Measurements from ENCODE around the gene AREG.
"Not testable (repeated sequence)": the region's sequence is repeated elsewhere in the genome, so short reads cannot be mapped to it uniquely, and the experiment has no call there.

AREG gene

GRCh38 chr4:74444891-74445642 lies at the start of gene AREG:
AREG (plus strand) TSS chr4:74445136; CDS start chr4:74445346, 210 bp downstream.
- peak; percentile 92 for ATAC-seq
- Mint-ChIP-seq H3K27me3 (no peaks in the 10 kb centered on the region), H3K27ac (peak within 1 kb of the TSS; percentile 42 to 87), H3K4me1 (no peaks in the 10 kb centered on the region), H3K4me3 (peak within 1 kb of the TSS; percentile 80 to 91), H3K9me3 (no peaks in the 10 kb centered on the region)
- DNase-seq: peak; percentile 82 to 84

DNA sequence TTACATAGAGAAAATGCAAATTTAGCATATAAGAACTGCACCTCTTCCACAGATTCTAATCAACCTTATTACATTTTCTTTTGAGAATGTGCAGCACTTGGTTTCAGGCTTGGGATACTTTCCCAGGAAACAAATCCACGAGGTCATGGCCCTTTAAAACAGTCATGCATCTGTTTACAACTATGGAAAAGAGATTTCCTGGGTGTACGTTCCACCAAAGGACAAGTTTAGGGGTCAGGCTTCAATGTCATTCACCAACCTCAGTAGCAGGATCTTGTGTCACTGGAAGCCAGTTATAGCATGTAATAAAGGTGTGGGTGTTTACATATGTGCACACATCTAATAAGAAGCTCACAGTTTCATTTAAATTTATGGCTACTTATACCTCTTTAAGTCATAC lies 49.3 kb upstream of the AREG start:
- peaks cover 6% of the 10 kb centered on the region for H3K4me1 Mint-ChIP-seq
- ATAC-seq: no peak
- H3K27me3 Mint-ChIP-seq: no peaks in the 10 kb centered on the region
- no peak overlapping the region for H3K4me3 Mint-ChIP-seq
- DNase-seq: no peak
- H3K27ac Mint-ChIP-seq: no peak overlapping the region
- no peaks in the 10 kb centered on the region for H3K9me3 Mint-ChIP-seq

DNA sequence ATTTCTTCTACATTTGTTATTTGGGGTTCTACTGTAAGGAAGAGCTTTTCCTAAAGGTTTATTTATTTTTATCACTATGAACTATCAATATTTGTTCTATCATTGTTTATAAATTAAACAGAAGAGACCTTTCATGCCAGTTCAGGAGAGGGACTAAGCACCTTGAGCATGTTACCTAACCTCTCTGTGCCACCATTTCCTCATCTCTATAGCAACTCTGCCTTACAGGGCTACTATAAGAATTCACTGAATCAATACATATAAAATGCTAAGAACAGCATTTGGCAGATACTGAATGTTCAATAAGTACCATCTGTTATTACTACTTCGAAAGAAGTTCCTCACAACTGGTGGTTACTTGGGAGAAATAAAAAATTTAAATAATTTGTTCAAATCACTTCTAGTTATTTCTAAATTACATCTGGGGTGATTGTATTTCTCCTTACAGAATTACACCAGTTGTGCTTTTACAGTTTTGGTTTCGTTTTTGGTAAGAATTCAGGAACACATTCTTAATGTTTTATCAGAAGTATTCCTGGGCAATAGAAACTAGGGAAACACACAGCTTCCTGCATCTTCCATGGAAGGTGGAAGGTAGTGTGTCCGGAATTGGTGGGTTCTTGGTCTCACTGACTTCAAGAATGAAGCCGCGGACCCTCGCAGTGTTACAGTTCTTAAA lies 47.0 kb upstream of the AREG start:
- H3K27me3 Mint-ChIP-seq: no peaks in the 10 kb centered on the region
- peak overlapping the region; percentile 96 to 98 for H3K27ac Mint-ChIP-seq
- DNase-seq (no peak), ATAC-seq (peak; percentile 70)
- no peaks in the 10 kb centered on the region for H3K9me3 Mint-ChIP-seq
- peaks cover 6% of the 10 kb centered on the region for H3K4me1 Mint-ChIP-seq
- peak overlapping the region; percentile 94 to 96 for H3K4me3 Mint-ChIP-seq

DNA sequence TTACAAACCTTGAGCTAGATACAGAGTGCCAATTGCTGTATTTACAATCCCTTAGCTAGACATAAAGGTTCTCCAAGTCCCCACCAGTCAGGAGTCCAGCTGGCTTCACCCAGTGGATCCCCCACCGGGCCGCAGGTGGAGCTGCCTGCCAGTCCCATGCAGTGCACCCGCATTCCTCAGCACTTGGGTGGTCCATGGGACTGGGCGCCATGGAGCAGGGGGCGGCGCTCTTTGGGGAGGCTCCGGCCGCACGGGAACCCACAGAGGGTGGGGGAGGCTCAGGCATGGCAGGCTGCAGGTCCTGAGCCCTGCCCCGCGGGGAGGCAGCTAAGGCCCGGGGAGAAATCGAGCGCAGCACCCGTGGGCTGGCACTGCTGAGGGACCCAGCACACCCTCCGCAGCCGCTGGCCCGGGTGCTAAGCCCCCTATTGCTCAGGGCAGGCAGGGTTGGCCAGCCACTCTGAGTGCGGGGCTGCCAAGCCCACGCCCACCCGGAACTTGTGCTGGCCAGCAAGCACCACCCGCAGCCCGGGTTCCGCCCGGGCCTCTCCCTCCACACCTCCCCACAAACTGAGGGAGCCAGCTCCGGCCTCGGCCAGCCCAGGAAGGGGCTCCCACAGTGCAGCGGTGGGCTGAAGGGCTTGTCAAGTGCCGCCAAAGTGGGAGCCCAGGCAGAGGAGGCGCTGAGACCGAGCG lies 45.9 kb upstream of the AREG start:
- H3K4me1 Mint-ChIP-seq: not testable (repeated sequence)

DNA sequence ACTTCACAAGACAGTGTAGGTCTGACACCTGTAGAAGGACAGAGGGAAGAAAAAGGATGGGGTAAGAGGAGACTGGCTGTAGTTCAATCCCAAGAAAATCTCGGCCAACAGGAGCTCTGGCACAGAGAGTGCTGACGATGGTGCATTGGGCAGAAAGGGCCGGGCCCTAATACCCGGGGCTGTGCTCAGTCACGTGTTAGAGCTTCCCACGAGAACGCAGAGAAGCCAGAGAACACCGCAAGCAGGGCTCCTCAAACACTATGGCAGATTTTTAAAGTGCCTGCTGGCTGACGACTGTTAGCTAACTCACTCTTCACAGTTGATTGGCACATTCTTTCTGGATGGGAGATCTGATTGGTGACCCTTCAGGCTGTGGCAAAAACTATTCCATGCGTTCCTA lies 44.5 kb upstream of the AREG start:
- Mint-ChIP-seq H3K27ac (no peak overlapping the region), H3K4me3 (no peak overlapping the region), H3K4me1 (peaks cover 6% of the 10 kb centered on the region), H3K9me3 (no peaks in the 10 kb centered on the region), H3K27me3 (no peaks in the 10 kb centered on the region)
- ATAC-seq: no peak
- DNase-seq: no peak

More for the DNA sequence above, 45.9 kb upstream of the AREG start:
- DNase-seq, H3K9me3 Mint-ChIP-seq, H3K27me3 Mint-ChIP-seq: not testable (repeated sequence)
- Mint-ChIP-seq H3K27ac (peak overlapping the region in 1 of 2 donors; percentile 98), H3K4me3 (peak overlapping the region; percentile 94 to 96)
- ATAC-seq: peak; percentile 60

- Mint-ChIP-seq H3K4me1 (peaks cover 6% of the 10 kb centered on the region), H3K4me3 (no peak overlapping the region), H3K9me3 (no peaks in the 10 kb centered on the region), H3K27me3 (no peaks in the 10 kb centered on the region), H3K27ac (no peak overlapping the region)
- DNase-seq (no peak), ATAC-seq (no peak)
Measured at GRCh38 chr4:74402692-74403456, 42.1 kb upstream of the AREG start.

- H3K27ac Mint-ChIP-seq: no peak overlapping the region
- no peak overlapping the region for H3K4me3 Mint-ChIP-seq
- no peaks in the 10 kb centered on the region for H3K27me3 Mint-ChIP-seq
- no peak for ATAC-seq
- DNase-seq: no peak
- H3K4me1 Mint-ChIP-seq: no peaks in the 10 kb centered on the region
- peaks cover 0 to under 1% of the 10 kb centered on the region in 2 donors for H3K9me3 Mint-ChIP-seq
Measured at GRCh38 chr4:74407891-74408290, 37.0 kb upstream of the AREG start.

DNA sequence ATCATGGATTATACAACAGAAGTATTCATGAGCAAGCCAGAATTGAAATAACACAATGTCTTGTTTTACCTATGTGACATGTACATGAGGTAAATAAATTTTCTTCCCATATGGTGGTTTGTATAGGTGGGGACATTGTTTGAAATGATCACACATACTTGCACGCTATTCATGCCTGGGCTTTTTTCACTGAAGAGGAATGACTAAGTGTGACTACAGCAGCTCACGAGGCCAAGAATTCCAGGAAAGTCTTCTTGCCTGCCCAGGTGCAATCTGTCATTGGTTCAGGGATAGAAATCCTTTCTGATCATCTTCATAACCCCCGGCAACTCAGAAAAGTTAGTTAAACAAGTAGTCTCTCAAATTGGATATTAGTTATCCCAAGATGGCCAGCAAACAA lies 36.3 kb upstream of the AREG start:
- Mint-ChIP-seq H3K27ac (no peak overlapping the region), H3K27me3 (no peaks in the 10 kb centered on the region), H3K4me3 (no peak overlapping the region), H3K9me3 (peaks cover 0 to 8% of the 10 kb centered on the region in 2 donors), H3K4me1 (no peaks in the 10 kb centered on the region)
- ATAC-seq (no peak), DNase-seq (no peak)

- Mint-ChIP-seq H3K9me3 (peaks cover 0 to 8% of the 10 kb centered on the region in 2 donors), H3K27ac (no peak overlapping the region), H3K27me3 (no peaks in the 10 kb centered on the region), H3K4me3 (no peak overlapping the region), H3K4me1 (no peaks in the 10 kb centered on the region)
- DNase-seq (no peak), ATAC-seq (no peak)
Measured at GRCh38 chr4:74410272-74410671, 34.7 kb upstream of the AREG start.

DNA sequence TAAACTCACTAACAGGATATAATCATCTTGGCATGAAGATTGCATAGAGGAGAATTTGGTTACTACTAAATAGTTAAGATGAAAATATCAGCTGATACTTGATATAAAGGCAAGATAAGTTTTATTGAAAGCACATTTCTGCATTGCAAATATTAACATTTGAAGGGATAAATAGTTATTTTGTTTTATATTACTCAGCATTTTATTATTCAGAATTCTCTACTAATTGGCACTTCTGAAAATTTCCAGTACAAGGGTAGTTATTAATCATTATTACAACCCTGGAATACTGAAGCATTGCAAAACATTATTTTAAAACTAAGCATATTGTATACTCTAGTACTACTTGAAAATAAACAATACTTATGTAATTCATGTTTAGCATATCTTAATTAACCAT lies 32.7 kb upstream of the AREG start:
- Mint-ChIP-seq H3K4me3 (no peak overlapping the region), H3K4me1 (no peaks in the 10 kb centered on the region), H3K27ac (no peak overlapping the region), H3K27me3 (no peaks in the 10 kb centered on the region), H3K9me3 (peaks cover 0 to 8% of the 10 kb centered on the region in 2 donors)
- ATAC-seq (no peak), DNase-seq (no peak)

- H3K9me3 Mint-ChIP-seq: peaks cover 0 to 8% of the 10 kb centered on the region in 2 donors
- DNase-seq (no peak), ATAC-seq (no peak)
- no peaks in the 10 kb centered on the region for H3K4me1 Mint-ChIP-seq
- no peak overlapping the region for H3K27ac Mint-ChIP-seq
- H3K27me3 Mint-ChIP-seq: no peaks in the 10 kb centered on the region
- no peak overlapping the region for H3K4me3 Mint-ChIP-seq
Measured at GRCh38 chr4:74413265-74413664, 31.7 kb upstream of the AREG start.

GRCh38 chr4:74414149-74414809 lies 30.7 kb upstream of the AREG start:
- DNase-seq (no peak), ATAC-seq (no peak)
- H3K27ac Mint-ChIP-seq: no peak overlapping the region
- H3K27me3 Mint-ChIP-seq: no peaks in the 10 kb centered on the region
- no peaks in the 10 kb centered on the region for H3K4me1 Mint-ChIP-seq
- peaks cover 0 to 8% of the 10 kb centered on the region in 2 donors for H3K9me3 Mint-ChIP-seq
- H3K4me3 Mint-ChIP-seq: no peak overlapping the region

- Mint-ChIP-seq H3K9me3 (peaks cover 0 to 8% of the 10 kb centered on the region in 2 donors), H3K27ac (no peak overlapping the region)
- no peak for ATAC-seq
Measured at GRCh38 chr4:74415602-74416300, 29.2 kb upstream of the AREG start.

DNA sequence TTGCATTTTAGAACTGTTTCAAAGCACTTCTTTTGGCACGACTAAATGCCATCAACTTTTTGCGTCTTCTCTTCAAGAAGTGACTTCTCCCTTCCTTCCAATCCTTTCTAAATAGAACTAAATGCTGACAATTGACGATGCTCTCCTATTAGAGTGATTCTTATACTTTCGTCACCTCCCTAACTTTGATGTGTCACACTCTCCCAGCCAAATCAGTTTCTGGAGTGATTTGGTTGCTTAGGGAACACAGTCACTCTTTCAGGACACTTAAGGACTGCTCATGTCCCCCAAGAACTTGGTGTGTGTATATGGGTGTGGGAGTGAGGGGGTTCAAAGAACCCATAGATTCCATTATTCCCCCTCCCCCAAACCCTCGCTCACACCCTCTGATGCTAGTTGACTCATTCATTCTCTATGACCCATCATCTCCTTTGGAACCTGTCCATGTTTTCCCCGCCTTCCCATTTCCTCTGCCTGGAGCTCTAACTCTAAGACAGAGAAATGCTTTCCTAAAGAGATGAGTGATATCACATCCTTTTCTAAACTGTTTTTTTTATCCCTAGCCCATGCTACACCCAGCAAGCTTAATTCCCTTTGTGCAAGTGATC lies 26.8 kb upstream of the AREG start:
- H3K27ac Mint-ChIP-seq: peak overlapping the region in 1 of 2 donors; percentile 3
- H3K27me3 Mint-ChIP-seq: no peaks in the 10 kb centered on the region
- no peak for DNase-seq
- peaks cover 0 to 5% of the 10 kb centered on the region in 2 donors for H3K9me3 Mint-ChIP-seq
- ATAC-seq: no peak
- no peaks in the 10 kb centered on the region for H3K4me1 Mint-ChIP-seq
- H3K4me3 Mint-ChIP-seq: no peak overlapping the region

More at GRCh38 chr4:74415602-74416300, 29.2 kb upstream of the AREG start:
- DNase-seq: no peak
- Mint-ChIP-seq H3K27me3 (no peaks in the 10 kb centered on the region), H3K4me3 (no peak overlapping the region), H3K4me1 (no peaks in the 10 kb centered on the region)
